T-helper 1 cell treated with Interleukin-12 subunit alpha and Interleukin-12 subunit beta and Interleukin-4 antibody, amounts not matched to agents 30 ng/mL and 1 ng/mL, for 36 hours (primary cell): ENCODE results near the gene ADAMTSL1. TPM values are rescaled to one million over a fixed set of nuclear protein-coding genes. Genes with fewer than 3 reads are reported as not detected.

ENCODE experiments used
- intact Hi-C: fragments of 100-400 bp; cut with micrococcal nuclease; formaldehyde crosslinking; loops from one replicate; pipeline ENCODE4 v1.15.1; 2024
- total RNA-seq: library from RNA; stranded (reverse); gene quantifications from 2 replicates; pipeline ENCODE4 v1.2.3, GENCODE V29; 2022

ADAMTSL1 gene
- total RNA-seq, 1 donor from 2014 or later, result not detected

- intact Hi-C loops, result no loop called here
These were observed 326.6 kb downstream of the ADAMTSL1 start for GRCh38 chr9:18800579-18800978.

- intact Hi-C loops, result no loop called here
These were observed 331.4 kb downstream of the ADAMTSL1 start for GRCh38 chr9:18805386-18805785.

DNA sequence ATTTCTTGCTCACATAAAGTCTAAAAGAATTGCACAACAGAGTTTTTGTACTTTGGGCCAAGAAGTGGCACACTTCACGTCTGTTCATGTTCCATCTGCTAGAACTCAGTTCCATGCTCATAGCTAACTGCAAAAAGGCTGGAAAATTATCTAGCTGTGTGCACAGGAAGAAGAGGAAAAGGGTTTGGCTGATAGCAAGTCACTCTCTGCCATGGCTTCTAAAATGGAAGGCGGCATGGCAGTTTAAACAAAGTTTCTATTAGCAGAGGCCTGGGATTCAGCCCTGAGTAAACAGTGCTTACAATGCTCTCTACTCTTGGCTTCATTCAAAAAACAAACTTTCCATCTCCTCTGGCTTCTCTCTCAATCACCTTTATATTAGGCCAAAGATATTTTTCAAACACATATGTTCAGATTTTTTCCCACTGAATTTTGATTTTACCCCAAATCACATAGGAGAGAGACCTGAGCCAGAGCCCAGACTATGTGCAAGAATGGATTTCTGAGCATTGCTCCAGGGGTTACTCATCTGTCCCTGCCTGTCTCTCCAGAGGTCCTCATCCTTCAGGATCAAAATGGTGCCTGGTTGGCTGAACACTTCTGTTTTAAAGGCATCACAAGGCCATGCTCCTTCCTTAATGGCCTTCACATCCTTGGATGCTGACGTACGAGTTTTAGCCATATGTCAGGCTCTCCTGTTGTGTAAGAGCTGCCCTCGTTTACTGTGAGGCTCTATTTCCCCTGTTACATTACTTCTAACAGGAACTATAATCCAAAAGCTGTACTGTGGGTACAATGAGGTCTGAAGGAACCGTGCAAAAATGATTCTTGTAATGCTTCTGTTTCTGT is 332.5 kb downstream of the ADAMTSL1 start:
- intact Hi-C loops, result no loop called here

DNA sequence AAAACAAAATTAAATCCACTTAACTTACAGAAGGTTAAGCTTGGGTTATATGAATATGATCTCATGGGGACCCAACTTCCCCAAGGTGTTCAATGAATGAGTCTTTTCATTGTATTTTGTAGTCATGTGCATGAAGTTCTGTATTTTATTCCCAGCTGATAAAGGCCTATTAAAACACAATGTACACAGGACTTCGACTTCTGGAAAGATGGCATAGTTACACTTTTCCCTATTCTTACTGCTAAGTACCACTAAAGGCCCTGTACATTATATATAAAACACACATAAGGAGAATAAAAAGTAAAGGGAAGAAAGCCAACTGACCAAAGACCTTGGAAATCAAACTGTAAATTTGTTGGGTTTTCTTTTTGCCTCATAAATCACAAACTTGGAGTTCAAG is 336.6 kb downstream of the ADAMTSL1 start:
- intact Hi-C loops, result loop anchor here (10.0 kb wide), 1 partner anchor 214 kb away; no protein-coding TSS in a partner anchor

GRCh38 chr9:18811171-18811570 is 337.2 kb downstream of the ADAMTSL1 start:
- intact Hi-C loops, result loop anchor here (10.0 kb wide), 1 partner anchor 214 kb away; no protein-coding TSS in a partner anchor

DNA sequence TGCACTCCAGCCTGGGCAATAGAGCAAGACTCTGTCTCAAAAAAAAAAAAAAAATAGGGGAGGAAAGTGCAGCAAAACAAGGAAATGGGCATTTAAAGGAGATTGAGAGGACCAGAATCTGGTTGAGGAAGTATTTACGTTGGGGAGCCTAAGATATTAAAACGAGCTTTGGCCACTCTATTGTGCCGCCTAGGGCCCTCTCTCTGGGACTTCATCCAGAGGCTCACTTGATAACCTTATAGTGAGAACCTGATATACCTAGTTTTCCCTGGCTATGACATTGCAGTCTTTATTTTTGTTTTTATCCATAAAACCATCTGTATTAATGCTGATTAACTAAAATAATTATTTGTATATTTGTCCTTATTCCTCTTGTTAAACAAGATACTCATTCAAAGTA is 345.5 kb downstream of the ADAMTSL1 start:
- intact Hi-C loops, result loop anchor here (10.0 kb wide), 1 partner anchor 205 kb away; no protein-coding TSS in a partner anchor

GRCh38 chr9:18820566-18821095 is 346.7 kb downstream of the ADAMTSL1 start:
- intact Hi-C loops, result no loop called here

DNA sequence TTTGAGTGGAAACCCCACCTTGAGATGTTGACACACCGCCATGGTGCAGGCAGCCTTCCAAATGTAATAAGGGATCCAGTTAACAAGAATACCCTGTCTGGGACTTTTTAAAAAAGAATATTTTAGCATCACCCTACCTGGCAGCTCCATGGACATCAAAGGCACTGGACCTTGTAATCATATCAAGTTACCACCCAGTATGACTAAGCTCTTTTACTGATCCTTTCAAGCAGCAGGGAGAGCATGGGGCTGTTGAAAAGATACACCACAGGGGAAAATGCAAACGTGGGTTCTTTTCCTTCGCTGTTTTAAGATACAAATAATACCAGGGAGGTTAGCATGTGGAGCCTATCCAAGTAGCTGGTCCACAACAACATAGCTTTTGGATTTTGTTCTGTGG is 347.8 kb downstream of the ADAMTSL1 start:
- intact Hi-C loops, result no loop called here

GRCh38 chr9:18822850-18823249 is 348.9 kb downstream of the ADAMTSL1 start:
- intact Hi-C loops, result no loop called here

GRCh38 chr9:18824095-18824666 is 350.2 kb downstream of the ADAMTSL1 start:
- intact Hi-C loops, result no loop called here

GRCh38 chr9:18825656-18826170 is 351.8 kb downstream of the ADAMTSL1 start:
- intact Hi-C loops, result no loop called here

DNA sequence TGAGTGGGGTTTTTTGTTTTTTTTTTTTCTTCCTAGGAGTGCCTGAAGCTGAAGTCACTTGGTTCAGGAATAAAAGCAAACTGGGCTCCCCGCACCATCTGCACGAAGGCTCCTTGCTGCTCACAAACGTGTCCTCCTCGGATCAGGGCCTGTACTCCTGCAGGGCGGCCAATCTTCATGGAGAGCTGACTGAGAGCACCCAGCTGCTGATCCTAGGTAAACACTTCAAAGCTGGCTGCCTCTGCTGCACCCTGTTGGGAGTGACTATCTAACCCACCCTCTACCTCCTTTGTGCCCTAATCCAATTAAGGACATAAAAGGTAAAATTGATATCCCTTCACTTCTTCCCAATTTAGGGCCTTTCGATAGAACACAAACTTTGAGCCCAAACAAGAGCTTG is 352.3 kb downstream of the ADAMTSL1 start:
- intact Hi-C loops, result no loop called here

DNA sequence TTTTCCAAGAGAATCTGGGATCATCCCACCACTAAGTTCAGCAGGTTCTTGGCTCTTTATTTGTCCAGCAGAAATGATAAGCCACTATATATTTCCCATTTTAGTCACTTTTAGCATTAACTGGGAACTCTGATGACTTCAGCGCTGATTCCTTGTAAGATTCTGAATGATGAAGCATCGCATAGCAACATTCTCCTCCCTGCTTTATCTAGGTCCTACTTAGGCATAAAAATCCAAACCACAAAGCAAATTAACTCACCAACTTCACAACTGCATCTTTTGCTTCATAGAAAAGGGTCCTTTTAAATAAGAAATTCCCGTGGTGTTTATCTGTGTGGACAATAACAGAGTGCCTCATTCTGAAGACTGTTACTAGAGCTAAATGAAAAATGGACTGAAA is 355.1 kb downstream of the ADAMTSL1 start:
- intact Hi-C loops, result no loop called here

DNA sequence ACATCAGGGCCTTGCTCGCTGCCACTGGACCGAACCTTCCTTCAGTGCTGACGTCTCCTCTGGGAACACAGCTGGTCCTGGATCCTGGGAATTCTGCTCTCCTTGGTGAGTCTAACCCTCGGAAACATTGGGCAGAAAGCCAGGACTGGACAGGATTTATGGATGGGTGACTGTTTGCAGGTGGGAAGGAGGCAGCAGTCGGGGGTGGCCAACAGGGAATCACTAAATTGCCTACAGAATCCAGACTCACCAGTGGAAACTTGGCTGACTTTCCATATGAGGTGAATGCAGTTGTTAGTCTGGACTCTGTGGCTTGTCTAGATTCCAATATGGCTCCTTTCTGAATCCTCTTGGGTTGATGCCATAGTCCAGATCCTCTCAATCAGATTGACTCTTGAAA is 355.9 kb downstream of the ADAMTSL1 start:
- intact Hi-C loops, result no loop called here

GRCh38 chr9:18834740-18835361 is 360.9 kb downstream of the ADAMTSL1 start:
- intact Hi-C loops, result no loop called here

GRCh38 chr9:18837402-18837801 is 363.4 kb downstream of the ADAMTSL1 start:
- intact Hi-C loops, result no loop called here

DNA sequence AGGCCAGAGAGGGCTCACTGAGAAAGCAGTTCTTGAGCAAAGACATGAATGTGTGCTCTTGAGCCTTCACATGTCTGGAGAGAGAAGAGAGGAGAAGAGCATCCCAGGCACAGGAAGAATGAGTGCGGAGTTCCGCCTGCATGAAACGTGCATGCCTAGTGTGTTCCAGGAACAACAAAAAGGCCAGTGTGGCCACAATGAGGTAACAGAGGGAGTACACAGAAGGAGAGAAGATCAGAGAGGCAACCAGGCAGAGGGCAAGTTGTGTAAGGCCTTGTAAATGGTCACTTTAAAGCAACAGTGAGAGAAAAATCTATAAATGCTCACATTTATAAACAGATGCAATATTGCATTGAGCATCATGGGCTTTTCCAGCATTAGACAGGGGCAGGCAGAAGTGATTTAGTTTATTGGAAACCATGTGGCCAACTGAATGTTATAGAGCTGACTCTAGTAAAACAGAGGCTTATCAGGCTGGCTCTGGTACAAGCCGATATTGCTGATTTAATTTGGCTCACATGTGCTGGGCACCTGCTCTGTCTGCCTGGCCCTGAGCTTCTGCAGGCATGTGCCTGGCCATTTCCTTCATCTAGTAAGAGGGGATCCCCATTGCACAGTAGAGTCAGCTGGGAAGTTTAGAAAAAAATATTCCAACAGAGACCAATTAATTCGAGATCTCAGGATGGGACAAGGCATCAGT is 373.8 kb downstream of the ADAMTSL1 start:
- intact Hi-C loops, result no loop called here

DNA sequence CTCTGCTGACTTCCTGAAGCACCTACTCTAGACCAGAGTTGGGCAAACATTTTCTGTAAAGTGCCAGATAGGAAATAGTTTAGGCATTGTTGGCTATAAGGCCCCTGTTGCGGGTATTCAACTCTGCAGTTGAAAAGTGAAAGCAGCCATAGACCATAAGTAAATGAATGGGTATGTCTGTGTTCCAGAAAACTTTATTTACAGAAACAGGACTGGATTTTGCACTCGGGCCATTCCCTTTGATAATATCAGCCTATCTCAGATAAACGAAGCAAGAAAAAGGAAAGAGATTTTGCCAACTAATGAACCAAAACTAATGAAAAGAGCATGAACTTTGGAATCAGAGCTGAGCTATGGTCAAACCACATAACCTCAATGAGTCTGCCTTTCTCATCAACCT is 374.7 kb downstream of the ADAMTSL1 start:
- intact Hi-C loops, result no loop called here

GRCh38 chr9:18849270-18849669 is 375.3 kb downstream of the ADAMTSL1 start:
- intact Hi-C loops, result no loop called here

GRCh38 chr9:18849890-18850677 is 376.1 kb downstream of the ADAMTSL1 start:
- intact Hi-C loops, result no loop called here
